DOHH2 (cell line): ENCODE measurements around the gene IPO13.

ENCODE experiments used
- H3F3A ChIP-seq: fragments of 200-600 bp; sonication (generic), shearing (Covaris generic); 2 replicates; pipeline ENCODE4 v1.6.0; 2016; ENCODE audit warnings: antibody characterized with exemption, mild to moderate bottlenecking; ENCODE audit not compliant: control insufficient read depth, insufficient read depth
- H3K27ac ChIP-seq: fragments of 200-600 bp; sonication (generic); 2 replicates; pipeline ENCODE4 v1.5.1; 2014; ENCODE audit warnings: low read depth, mild to moderate bottlenecking, low read length, moderate library complexity
- H3K27me3 ChIP-seq: fragments of 200-600 bp; sonication (generic); 2 replicates; pipeline ENCODE4 v1.6.1; 2014; ENCODE audit warnings: mild to moderate bottlenecking, low read length, mixed read lengths; ENCODE audit not compliant: control insufficient read depth
- H3K36me3 ChIP-seq: fragments of 200-600 bp; sonication (generic); 2 replicates; pipeline ENCODE4 v1.6.1; 2014; ENCODE audit warnings: mild to moderate bottlenecking, low read length, moderate library complexity, mixed read lengths; ENCODE audit not compliant: control insufficient read depth
- H3K4me1 ChIP-seq: fragments of 200-600 bp; sonication (generic); 2 replicates; pipeline ENCODE4 v1.6.1; 2014; ENCODE audit warnings: mild to moderate bottlenecking, low read length, mixed read lengths; ENCODE audit not compliant: control insufficient read depth
- H3K4me2 ChIP-seq: fragments of 200-600 bp; sonication (generic); 2 replicates; pipeline ENCODE4 v1.6.0; 2014; ENCODE audit warnings: mild to moderate bottlenecking, low read length, moderate library complexity
- H3K4me3 ChIP-seq: fragments of 200-600 bp; sonication (generic); 2 replicates; pipeline ENCODE4 v1.5.1; 2014; ENCODE audit warnings: mild to moderate bottlenecking, low read length, mixed read lengths
- H3K79me2 ChIP-seq: fragments of 200-600 bp; sonication (generic); 2 replicates; pipeline ENCODE4 v1.6.1; 2014; ENCODE audit warnings: mild to moderate bottlenecking, low read length, mixed read lengths; ENCODE audit not compliant: control insufficient read depth
- H3K9me2 ChIP-seq: fragments of 200-600 bp; sonication (generic); replicated peaks from 2 replicates; pipeline ENCODE4 v1.6.1; 2014; ENCODE audit warnings: mild to moderate bottlenecking, low read length, mixed read lengths; ENCODE audit not compliant: control insufficient read depth
- H3K9me3 ChIP-seq: fragments of 200-600 bp; sonication (generic); 2 replicates; pipeline ENCODE4 v1.6.1; 2014; ENCODE audit warnings: antibody characterized with exemption, low read length, mixed read lengths; ENCODE audit not compliant: control insufficient read depth, insufficient read depth
- H4K20me1 ChIP-seq: fragments of 200-600 bp; sonication (generic); 2 replicates; pipeline ENCODE4 v1.6.0; 2014; ENCODE audit warnings: low read depth, mild to moderate bottlenecking, antibody characterized with exemption, low read length, moderate library complexity; ENCODE audit not compliant: control insufficient read depth, insufficient read depth
- CTCF ChIP-seq: fragments of 200-600 bp; sonication (generic); IDR thresholded peaks from one replicate; pipeline ENCODE4 v1.5.1; 2014; ENCODE audit warnings: antibody characterized with exemption, mild to moderate bottlenecking, low read depth, low read length; ENCODE audit not compliant: poor library complexity, severe bottlenecking
- EZH2phosphoT487 ChIP-seq: fragments of 200-600 bp; sonication (generic); IDR thresholded peaks from 2 replicates; pipeline ENCODE4 v1.6.1; 2017; ENCODE audit warnings: borderline replicate concordance, mild to moderate bottlenecking, antibody characterized with exemption, low read length, moderate library complexity, mixed read lengths

The IPO13 gene

GRCh38 chr1:43965316-43965715 lies 18.6 kb downstream of the IPO13 start:
- H3K4me3 ChIP-seq: no peak overlapping the region
- no peaks in the 10 kb centered on the region; the same call in 1 of the 2 replicates for H3F3A ChIP-seq
- H3K9me2 ChIP-seq: no peaks in the 10 kb centered on the region
- peaks cover 10% of the 10 kb centered on the region; the same call in 1 of the 2 replicates for H3K36me3 ChIP-seq
- no peak overlapping the region for H3K27ac ChIP-seq
- no peak for TF ChIP-seq EZH2phosphoT487
- no peak for TF ChIP-seq CTCF
- H4K20me1 ChIP-seq: no peaks in the 10 kb centered on the region
- H3K79me2 ChIP-seq: peaks cover 5% of the 10 kb centered on the region
- H3K4me2 ChIP-seq: no peak overlapping the region
- H3K4me1 ChIP-seq: peaks cover 4% of the 10 kb centered on the region
- no peaks in the 10 kb centered on the region for H3K9me3 ChIP-seq
- no peaks in the 10 kb centered on the region for H3K27me3 ChIP-seq

GRCh38 chr1:43968348-43968948 lies 21.7 kb downstream of the IPO13 start:
- peaks cover 16% of the 10 kb centered on the region for H3K4me1 ChIP-seq
- H3K4me2 ChIP-seq: no peak overlapping the region
- no peak overlapping the region for H3K4me3 ChIP-seq
- no peaks in the 10 kb centered on the region for H3K9me2 ChIP-seq
- H3K9me3 ChIP-seq: no peaks in the 10 kb centered on the region
- peaks cover 30% of the 10 kb centered on the region for H3K36me3 ChIP-seq
- no peaks in the 10 kb centered on the region for H3K27me3 ChIP-seq
- no peaks in the 10 kb centered on the region for H4K20me1 ChIP-seq
- peaks cover 21% of the 10 kb centered on the region for H3K79me2 ChIP-seq
- no peak overlapping the region for H3K27ac ChIP-seq
- peaks cover 6% of the 10 kb centered on the region; the same call in 1 of the 2 replicates for H3F3A ChIP-seq
- TF ChIP-seq CTCF (no peak), EZH2phosphoT487 (no peak)

- H3K9me3 ChIP-seq: no peaks in the 10 kb centered on the region
- no peaks in the 10 kb centered on the region for H3K27me3 ChIP-seq
- peaks cover 36% of the 10 kb centered on the region for H3K36me3 ChIP-seq
- peaks cover 25% of the 10 kb centered on the region for H3K4me1 ChIP-seq
- H3K4me3 ChIP-seq: peak overlapping the region; percentile 95
- peaks cover 12% of the 10 kb centered on the region; the same call in 1 of the 2 replicates for H3F3A ChIP-seq
- H3K79me2 ChIP-seq: peaks cover 21% of the 10 kb centered on the region
- no peaks in the 10 kb centered on the region for H3K9me2 ChIP-seq
- H4K20me1 ChIP-seq: no peaks in the 10 kb centered on the region
- TF ChIP-seq CTCF (no peak), EZH2phosphoT487 (no peak)
- H3K27ac ChIP-seq: no peak overlapping the region
- peak overlapping the region; percentile 89 for H3K4me2 ChIP-seq
These were observed 22.6 kb downstream of the IPO13 start for GRCh38 chr1:43969416-43969745.
